Subcutaneous adipose tissue (tissue), 4 donors: Measurements from ENCODE around the gene MRPS5. TPM values are rescaled to one million over a fixed set of nuclear protein-coding genes. Genes with fewer than 3 reads are reported as not detected.

Source experiments
- total RNA-seq, 4 donors: library from RNA; depleted of rRNA; stranded (reverse); fragments of >200 nt; gene quantifications; one replicate each; pipeline ENCODE4 v1.1.0, GENCODE V29; 2016
- TF ChIP-seq, protein P1 (sequence below): fragments of 450-650 bp; IDR thresholded peaks from one replicate; pipeline ENCODE4 v1.5.1; 2016; ENCODE audit warnings: low read depth, mild to moderate bottlenecking, control low read depth, antibody characterized with exemption, moderate library complexity

Gene MRPS5
- total RNA-seq, 4 donors from 2014 or later, result 31.1 to 50.2 (median 39.5) TPM

DNA sequence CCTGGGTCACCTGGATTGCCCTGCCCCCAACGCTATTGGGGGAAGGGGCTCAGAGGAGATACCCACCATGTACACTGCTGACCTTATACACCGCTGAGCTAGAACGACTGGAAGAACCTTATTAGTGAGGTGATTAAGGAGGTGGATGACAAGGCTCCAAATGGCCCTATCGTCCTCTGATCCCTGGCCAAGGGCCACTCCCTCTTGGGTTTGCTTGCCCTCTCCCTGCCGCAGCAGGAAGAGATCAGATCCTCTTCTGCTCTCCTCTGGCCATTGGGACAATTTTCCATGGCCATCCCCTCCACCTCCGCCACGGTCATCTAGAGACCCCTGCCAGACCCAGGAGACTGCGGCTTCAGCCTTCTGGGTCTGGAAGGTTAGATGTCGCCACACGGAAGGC is 36.8 kb upstream of the MRPS5 start:
- TF ChIP-seq, protein P1, sequence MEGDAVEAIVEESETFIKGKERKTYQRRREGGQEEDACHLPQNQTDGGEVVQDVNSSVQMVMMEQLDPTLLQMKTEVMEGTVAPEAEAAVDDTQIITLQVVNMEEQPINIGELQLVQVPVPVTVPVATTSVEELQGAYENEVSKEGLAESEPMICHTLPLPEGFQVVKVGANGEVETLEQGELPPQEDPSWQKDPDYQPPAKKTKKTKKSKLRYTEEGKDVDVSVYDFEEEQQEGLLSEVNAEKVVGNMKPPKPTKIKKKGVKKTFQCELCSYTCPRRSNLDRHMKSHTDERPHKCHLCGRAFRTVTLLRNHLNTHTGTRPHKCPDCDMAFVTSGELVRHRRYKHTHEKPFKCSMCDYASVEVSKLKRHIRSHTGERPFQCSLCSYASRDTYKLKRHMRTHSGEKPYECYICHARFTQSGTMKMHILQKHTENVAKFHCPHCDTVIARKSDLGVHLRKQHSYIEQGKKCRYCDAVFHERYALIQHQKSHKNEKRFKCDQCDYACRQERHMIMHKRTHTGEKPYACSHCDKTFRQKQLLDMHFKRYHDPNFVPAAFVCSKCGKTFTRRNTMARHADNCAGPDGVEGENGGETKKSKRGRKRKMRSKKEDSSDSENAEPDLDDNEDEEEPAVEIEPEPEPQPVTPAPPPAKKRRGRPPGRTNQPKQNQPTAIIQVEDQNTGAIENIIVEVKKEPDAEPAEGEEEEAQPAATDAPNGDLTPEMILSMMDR, result no peak

DNA sequence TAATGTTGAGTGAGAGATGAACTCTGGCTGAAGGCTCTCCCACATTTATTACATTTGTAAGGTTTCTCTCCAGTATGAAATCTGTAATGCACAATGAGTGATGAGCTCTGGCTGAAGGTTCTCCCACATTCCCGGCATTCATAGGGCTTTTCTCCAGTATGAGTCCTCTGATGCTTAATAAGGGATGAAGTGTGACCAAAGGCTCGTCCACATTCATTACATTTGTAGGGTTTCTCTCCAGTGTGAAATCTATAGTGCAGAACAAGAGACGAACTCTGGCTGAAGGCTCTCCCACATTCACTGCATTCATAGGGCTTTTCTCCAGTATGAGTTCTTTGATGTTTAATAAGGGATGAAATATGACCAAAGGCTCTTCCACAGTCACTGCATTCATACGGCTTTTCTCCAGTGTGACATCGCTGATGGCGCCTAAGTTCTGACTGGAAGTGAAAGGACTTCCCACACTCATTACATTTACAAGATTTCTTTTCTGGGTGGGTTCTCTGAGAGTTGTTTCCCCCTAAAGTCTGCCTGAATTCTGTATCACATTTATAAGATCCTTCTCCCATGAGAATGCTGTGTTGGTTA is 27.9 kb upstream of the MRPS5 start:
- TF ChIP-seq, protein P1, result no peak

DNA sequence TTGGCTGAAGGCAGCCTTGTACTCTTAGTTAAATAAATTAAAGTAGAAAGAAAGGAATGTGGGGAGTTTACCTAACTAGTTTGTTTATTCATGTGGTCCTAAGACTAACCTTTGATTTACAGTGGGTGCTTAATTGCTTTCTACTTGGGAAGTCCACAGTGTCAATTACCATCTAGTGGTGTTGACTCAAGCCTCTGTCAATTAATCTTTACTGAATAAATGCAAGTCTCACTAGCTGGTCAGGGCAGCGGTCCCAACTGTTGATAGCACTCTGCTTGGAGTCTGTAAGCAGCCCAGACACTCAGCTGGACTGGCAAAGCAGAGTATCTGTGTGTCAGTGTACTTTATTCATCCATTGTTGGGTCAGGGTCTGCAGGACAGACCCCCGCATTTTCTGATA is 22.2 kb upstream of the MRPS5 start:
- TF ChIP-seq, protein P1, result no peak

DNA sequence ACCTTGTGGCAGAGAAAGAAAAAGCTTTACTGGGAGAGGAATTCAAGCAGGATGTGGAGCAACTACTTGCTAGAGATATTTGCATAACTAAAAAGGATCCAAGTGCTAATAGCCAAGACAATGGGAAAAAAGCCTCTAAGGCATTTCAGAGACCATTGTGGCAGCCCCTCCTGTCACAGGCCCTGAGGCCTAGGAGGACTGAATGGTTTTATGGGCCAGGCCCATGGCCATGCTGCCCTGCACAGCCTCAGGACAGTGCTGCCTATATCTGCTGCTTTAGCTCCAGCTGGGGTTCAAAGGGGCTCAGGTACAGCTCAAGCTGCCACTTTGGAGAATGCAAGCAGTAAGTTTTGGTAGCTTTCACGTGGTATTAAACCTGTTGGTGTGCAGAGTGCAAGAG is 17.1 kb upstream of the MRPS5 start:
- TF ChIP-seq, protein P1, result no peak

DNA sequence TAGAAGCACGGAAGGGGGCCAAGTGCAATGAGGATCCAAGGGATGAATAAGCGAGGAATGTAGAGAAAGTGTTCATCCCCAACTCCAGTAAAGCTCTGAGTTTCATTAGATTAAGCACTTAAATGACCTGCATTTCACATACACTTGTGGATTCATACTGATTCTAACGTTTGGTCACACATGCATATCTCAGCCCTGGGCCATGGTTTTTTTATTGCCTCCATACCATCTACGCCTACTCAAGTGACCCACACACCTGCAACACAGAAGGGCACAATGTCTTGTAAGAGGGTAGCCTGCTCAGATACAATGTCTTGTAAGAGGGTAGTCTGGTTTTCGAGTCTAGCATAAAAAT is 566 bp upstream of the MRPS5 start:
- TF ChIP-seq, protein P1, result no peak

DNA sequence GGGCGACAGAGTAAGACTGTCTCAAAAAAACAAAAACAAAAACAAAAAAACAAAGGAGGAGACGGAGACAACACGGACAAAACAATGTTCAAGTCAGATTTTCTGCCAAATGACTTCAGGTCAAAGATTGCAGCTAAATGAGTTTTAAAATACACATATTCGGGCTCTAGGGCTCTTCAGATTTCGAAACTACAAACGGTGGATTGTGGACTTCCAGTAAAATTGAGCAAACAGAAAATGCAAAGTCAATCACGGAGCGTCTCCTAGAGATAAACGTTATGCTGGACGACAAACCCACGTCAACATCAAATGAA is 558 bp downstream of the MRPS5 start:
- TF ChIP-seq, protein P1, result no peak

DNA sequence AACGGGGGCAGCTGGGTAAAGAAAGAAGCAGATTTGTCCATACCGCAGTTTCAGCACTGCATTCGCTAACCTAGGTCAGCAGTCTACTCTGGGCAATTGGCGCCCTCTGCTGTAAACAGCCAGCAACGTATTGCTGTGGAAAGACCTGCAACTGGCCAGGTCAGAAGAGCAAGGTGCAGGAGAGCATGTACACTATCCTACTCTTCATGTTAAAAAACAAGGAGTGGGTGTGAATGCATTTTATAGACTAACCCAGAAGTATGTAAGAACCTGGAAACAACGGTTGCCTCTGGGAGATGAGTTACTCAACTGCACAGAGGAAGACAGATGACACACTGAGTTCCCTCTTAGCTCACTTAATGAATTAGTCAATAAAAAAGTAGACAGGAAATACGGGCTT is 6.2 kb downstream of the MRPS5 start:
- TF ChIP-seq, protein P1, result no peak
